HUES6 (cell line): Measurements from ENCODE around the gene B3GAT3.
"Not testable (repeated sequence)": the region's sequence is repeated elsewhere in the genome, so short reads cannot be mapped to it uniquely, and the experiment has no call there.

ENCODE experiments used
- H3K27ac ChIP-seq: 2 replicates; pipeline ENCODE4 v1.7.0; 2013; ENCODE audit warnings: low read depth, mild to moderate bottlenecking, low read length, inconsistent platforms
- H3K27me3 ChIP-seq: 2 replicates; pipeline ENCODE4 v1.6.1; 2013; ENCODE audit warnings: low read length; ENCODE audit not compliant: control insufficient read depth, insufficient read depth
- H3K36me3 ChIP-seq: 2 replicates; pipeline ENCODE4 v1.6.1; 2013; ENCODE audit warnings: low read length; ENCODE audit not compliant: control insufficient read depth, insufficient read depth
- H3K4me1 ChIP-seq: 2 replicates; pipeline ENCODE4 v1.6.1; 2013; ENCODE audit warnings: low read length; ENCODE audit not compliant: control insufficient read depth, insufficient read depth
- H3K4me3 ChIP-seq: 2 replicates; pipeline ENCODE4 v1.5.1; 2013; ENCODE audit warnings: low read depth, low read length
- H3K9ac ChIP-seq: one replicate; pipeline ENCODE4 v1.6.1; 2013; ENCODE audit warnings: mild to moderate bottlenecking, low read length
- H3K9me3 ChIP-seq: 2 replicates; pipeline ENCODE4 v1.6.1; 2013; ENCODE audit warnings: low read depth, low read length; ENCODE audit not compliant: control insufficient read depth, insufficient read depth

The B3GAT3 gene

GRCh38 chr11:62644220-62644619, 22.4 kb upstream of the B3GAT3 start:
- H3K9me3 ChIP-seq = no peaks in the 10 kb centered on the region
- H3K27me3 ChIP-seq = no peaks in the 10 kb centered on the region
- no peak overlapping the region for H3K27ac ChIP-seq
- no peak overlapping the region for H3K4me3 ChIP-seq
- no peak overlapping the region for H3K9ac ChIP-seq
- peaks cover 48% of the 10 kb centered on the region for H3K36me3 ChIP-seq
- peaks cover 10% of the 10 kb centered on the region for H3K4me1 ChIP-seq

DNA sequence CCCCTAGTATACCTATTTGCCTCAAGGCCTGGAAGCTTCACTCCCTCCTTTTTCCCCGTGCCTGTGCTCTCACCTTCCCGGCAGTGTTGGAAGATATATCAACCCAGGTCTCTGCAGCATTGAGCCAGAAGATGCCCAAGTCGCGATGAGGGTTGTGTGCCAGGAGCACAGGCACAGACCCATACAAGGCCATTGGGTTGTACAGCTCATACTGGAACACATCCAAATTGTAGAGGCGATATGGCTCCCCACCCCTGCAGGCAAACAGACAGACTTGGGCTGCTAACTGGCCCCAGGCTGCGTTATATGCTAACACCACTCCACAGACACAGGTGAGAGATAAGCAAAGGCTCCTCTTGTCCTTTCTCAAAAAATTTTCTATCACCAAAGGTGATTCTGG, 10.7 kb upstream of the B3GAT3 start:
- peaks cover 96% of the 10 kb centered on the region for H3K36me3 ChIP-seq
- no peak overlapping the region for H3K27ac ChIP-seq
- H3K4me3 ChIP-seq = no peak overlapping the region
- no peak overlapping the region for H3K9ac ChIP-seq
- no peaks in the 10 kb centered on the region for H3K27me3 ChIP-seq
- no peaks in the 10 kb centered on the region for H3K9me3 ChIP-seq
- H3K4me1 ChIP-seq = no peaks in the 10 kb centered on the region

DNA sequence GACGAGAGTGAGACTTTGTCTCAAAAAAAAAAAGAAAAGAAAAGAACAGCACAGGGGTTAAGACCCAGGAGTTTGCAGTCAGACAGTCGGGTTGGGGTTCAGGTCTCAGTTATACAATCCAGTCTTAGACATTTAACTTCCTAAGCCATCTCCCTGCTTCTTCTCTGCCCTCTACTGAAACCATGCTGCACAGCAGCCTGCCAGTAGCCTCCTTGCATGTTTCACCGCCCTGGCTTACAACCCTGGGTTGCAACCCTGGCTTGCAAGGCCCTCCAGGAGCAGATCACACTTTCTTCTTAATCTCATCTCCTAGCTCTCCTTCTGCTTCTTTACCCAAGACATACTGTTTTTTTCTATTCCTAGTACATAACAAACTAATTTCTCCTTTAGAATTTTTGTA, 5.9 kb upstream of the B3GAT3 start:
- Histone ChIP-seq H3K4me1 (no peaks in the 10 kb centered on the region), H3K9me3 (no peaks in the 10 kb centered on the region), H3K27me3 (no peaks in the 10 kb centered on the region), H3K4me3 (no peak overlapping the region), H3K36me3 (peaks cover 82% of the 10 kb centered on the region), H3K9ac (no peak overlapping the region), H3K27ac (no peak overlapping the region)

DNA sequence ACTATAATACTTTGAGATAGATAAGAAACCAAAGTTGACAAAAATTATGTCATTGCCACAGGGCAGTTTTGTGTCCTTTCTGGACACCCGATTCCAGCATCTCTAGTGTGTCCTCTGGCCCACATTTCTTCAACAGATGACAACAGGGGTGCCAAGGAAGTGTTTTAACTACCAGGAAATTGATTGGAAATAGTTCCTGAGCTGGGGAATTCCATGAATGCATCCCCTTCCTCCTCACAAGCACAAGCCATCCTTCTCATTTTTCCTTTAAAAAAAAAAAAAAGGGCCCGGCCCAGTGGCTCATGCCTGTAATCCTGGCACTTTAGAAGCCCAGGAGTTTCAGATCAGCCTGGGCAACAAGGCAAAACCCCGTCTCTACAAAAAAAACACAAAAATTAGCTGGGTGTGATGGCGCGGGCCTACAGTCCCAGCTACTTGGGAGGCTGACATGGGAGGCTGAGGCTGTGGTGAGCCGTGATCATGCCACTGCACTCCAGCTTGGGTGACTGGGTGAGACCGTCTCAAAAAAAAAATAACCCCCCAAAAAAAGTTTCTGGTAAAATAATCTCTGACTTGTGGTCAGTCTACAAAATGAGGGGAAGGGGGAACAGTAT, 797 bp upstream of the B3GAT3 start:
- Histone ChIP-seq H3K4me1 (peaks cover 7% of the 10 kb centered on the region; the same call in 1 of the 2 replicates), H3K9ac (peak overlapping the region; percentile 65), H3K4me3 (peak overlapping the region; percentile 94), H3K27ac (peak overlapping the region; percentile 65; the same call in 1 of the 2 replicates), H3K9me3 (no peaks in the 10 kb centered on the region), H3K36me3 (peaks cover 31% of the 10 kb centered on the region), H3K27me3 (no peaks in the 10 kb centered on the region)

- peak overlapping the region; percentile 89 for H3K9ac ChIP-seq
- no peaks in the 10 kb centered on the region for H3K9me3 ChIP-seq
- peak overlapping the region; percentile 94 for H3K4me3 ChIP-seq
- no peaks in the 10 kb centered on the region for H3K27me3 ChIP-seq
- H3K36me3 ChIP-seq = peaks cover 27% of the 10 kb centered on the region
- peaks cover 7% of the 10 kb centered on the region; the same call in 1 of the 2 replicates for H3K4me1 ChIP-seq
- H3K27ac ChIP-seq = no peak overlapping the region; the same call in 1 of the 2 replicates
Measured at GRCh38 chr11:62621027-62621566, 689 bp downstream of the B3GAT3 start.

- H3K27me3 ChIP-seq, H3K4me3 ChIP-seq, H3K9ac ChIP-seq, H3K9me3 ChIP-seq, H3K27ac ChIP-seq: not testable (repeated sequence)
- H3K4me1 ChIP-seq = peaks cover 14% of the 10 kb centered on the region; the same call in 1 of the 2 replicates
- H3K36me3 ChIP-seq = peaks cover 14% of the 10 kb centered on the region
Measured at GRCh38 chr11:62616957-62617356, 4.8 kb downstream of the B3GAT3 start.

- H3K9ac ChIP-seq = no peak overlapping the region
- no peak overlapping the region for H3K27ac ChIP-seq
- no peak overlapping the region for H3K4me3 ChIP-seq
- H3K4me1 ChIP-seq = peaks cover 22% of the 10 kb centered on the region
- H3K36me3 ChIP-seq = peaks cover 14% of the 10 kb centered on the region
- no peaks in the 10 kb centered on the region for H3K27me3 ChIP-seq
- no peaks in the 10 kb centered on the region for H3K9me3 ChIP-seq
Measured at GRCh38 chr11:62615521-62615920, 6.3 kb downstream of the B3GAT3 start.

DNA sequence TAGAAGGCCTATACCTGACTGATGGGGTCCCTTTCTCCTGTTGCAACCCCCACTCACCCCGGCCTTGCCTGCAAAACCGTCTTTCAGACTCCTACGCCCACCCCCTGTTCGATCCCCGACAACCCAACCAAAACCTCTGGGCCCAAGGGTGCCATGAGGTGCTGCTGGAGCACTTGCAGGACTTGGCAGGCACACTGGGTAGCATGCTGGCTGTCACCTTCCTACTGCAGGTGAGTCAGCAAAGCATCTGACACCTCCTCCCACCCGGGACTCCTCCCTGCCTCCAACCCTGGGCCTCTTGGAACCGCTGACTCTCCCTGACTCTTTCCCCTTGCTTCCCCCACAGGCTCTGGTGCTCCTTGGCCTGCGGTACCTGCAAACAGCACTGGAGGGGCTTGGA, 7.5 kb downstream of the B3GAT3 start:
- Histone ChIP-seq H3K27me3 (no peaks in the 10 kb centered on the region), H3K36me3 (peaks cover 14% of the 10 kb centered on the region), H3K4me3 (no peak overlapping the region), H3K27ac (no peak overlapping the region), H3K9me3 (no peaks in the 10 kb centered on the region), H3K4me1 (peaks cover 23% of the 10 kb centered on the region), H3K9ac (peak overlapping the region; percentile 36)

GRCh38 chr11:62613291-62613778, 8.5 kb downstream of the B3GAT3 start:
- H3K36me3 ChIP-seq = peaks cover 17% of the 10 kb centered on the region
- H3K9ac ChIP-seq = no peak overlapping the region
- H3K27ac ChIP-seq = no peak overlapping the region
- H3K4me3 ChIP-seq = peak overlapping the region; percentile 76
- H3K27me3 ChIP-seq = no peaks in the 10 kb centered on the region
- peaks cover 23% of the 10 kb centered on the region for H3K4me1 ChIP-seq
- H3K9me3 ChIP-seq = no peaks in the 10 kb centered on the region

GRCh38 chr11:62612366-62613290, 9.2 kb downstream of the B3GAT3 start, which contains the start of the genes EML3 and ROM1:
Gene EML3 (minus strand): TSS chr11:62612775. CDS start chr11:62612457, 318 bp downstream.
Gene ROM1 (plus strand): TSS chr11:62613257. CDS start chr11:62613282, 25 bp downstream.
- Histone ChIP-seq H3K4me3 (peak within 1 kb of the TSS; percentile 76), H3K27ac (no peak within 1 kb of the TSS; the same call in 1 of the 2 replicates), H3K9ac (peak within 1 kb of the TSS; percentile 70), H3K9me3 (no peaks in the 10 kb centered on the region), H3K36me3 (peaks cover 20% of the 10 kb centered on the region), H3K4me1 (peaks cover 23% of the 10 kb centered on the region), H3K27me3 (no peaks in the 10 kb centered on the region)
